GM12878 (cell line): Measurements from ENCODE around the gene METRNL.

Experiments
- CHD1 ChIP-seq: IDR thresholded peaks from 2 replicates; pipeline ENCODE4 v1.6.1; 2012; ENCODE audit warnings: low read depth, low read length, improper control_type of control experiment
- CREM ChIP-seq: IDR thresholded peaks from 2 replicates; pipeline ENCODE4 v1.6.1; 2014; ENCODE audit warnings: antibody characterized with exemption, low read depth
- CTCF ChIP-seq, 3 experiments: IDR thresholded peaks in 2 of 3; conservative IDR thresholded peaks in 1 of 3; 2 replicates each; pipeline ENCODE4 v1.5.1; 2011; ENCODE audit warnings: low read depth in 3 of 3, low read length in 3 of 3, mild to moderate bottlenecking in 3 of 3, control low read depth in 2 of 3, moderate library complexity in 2 of 3, inconsistent platforms in 1 of 3, mixed read lengths in 1 of 3; ENCODE audit not compliant: control insufficient read depth in 2 of 3, insufficient read depth in 1 of 3; ENCODE audit errors: extremely low read depth in 1 of 3
- EZH2 ChIP-seq: IDR thresholded peaks from 2 replicates; pipeline ENCODE4 v1.6.1; 2012; ENCODE audit warnings: low read depth, mild to moderate bottlenecking, control low read depth, inconsistent platforms, low read length, borderline replicate concordance; ENCODE audit not compliant: control insufficient read depth
- FOS ChIP-seq: IDR thresholded peaks from 3 replicates; pipeline ENCODE4 v1.6.1; 2011; ENCODE audit warnings: borderline replicate concordance; ENCODE audit not compliant: insufficient read length; ENCODE audit errors: extremely low read depth
- JUNB ChIP-seq: IDR thresholded peaks from 2 replicates; pipeline ENCODE4 v1.6.1; 2016; ENCODE audit warnings: antibody characterized with exemption, mild to moderate bottlenecking
- POU2F2 ChIP-seq: IDR thresholded peaks from 3 replicates; pipeline ENCODE4 v1.6.1; 2011; ENCODE audit warnings: low read depth, mild to moderate bottlenecking, low read length, borderline replicate concordance
- SP1 ChIP-seq: IDR thresholded peaks from one replicate; pipeline ENCODE4 v1.6.1; 2011; ENCODE audit warnings: low read depth, low read length
- SREBF1 ChIP-seq: IDR thresholded peaks from 2 replicates; pipeline ENCODE4 v1.6.1; 2012; ENCODE audit warnings: mild to moderate bottlenecking, low read length
- TCF7 ChIP-seq: IDR thresholded peaks from 2 replicates; pipeline ENCODE4 v1.6.1; 2014; ENCODE audit warnings: antibody characterized with exemption, borderline replicate concordance
- ZNF274 ChIP-seq: IDR thresholded peaks from one replicate; pipeline ENCODE4 v1.8.0; 2011; ENCODE audit not compliant: insufficient read length, insufficient read depth
- TF ChIP-seq, protein P1 (sequence below): IDR thresholded peaks from 2 replicates; pipeline ENCODE4 v1.6.1; 2012; ENCODE audit warnings: mild to moderate bottlenecking, low read depth, low read length

DNA sequence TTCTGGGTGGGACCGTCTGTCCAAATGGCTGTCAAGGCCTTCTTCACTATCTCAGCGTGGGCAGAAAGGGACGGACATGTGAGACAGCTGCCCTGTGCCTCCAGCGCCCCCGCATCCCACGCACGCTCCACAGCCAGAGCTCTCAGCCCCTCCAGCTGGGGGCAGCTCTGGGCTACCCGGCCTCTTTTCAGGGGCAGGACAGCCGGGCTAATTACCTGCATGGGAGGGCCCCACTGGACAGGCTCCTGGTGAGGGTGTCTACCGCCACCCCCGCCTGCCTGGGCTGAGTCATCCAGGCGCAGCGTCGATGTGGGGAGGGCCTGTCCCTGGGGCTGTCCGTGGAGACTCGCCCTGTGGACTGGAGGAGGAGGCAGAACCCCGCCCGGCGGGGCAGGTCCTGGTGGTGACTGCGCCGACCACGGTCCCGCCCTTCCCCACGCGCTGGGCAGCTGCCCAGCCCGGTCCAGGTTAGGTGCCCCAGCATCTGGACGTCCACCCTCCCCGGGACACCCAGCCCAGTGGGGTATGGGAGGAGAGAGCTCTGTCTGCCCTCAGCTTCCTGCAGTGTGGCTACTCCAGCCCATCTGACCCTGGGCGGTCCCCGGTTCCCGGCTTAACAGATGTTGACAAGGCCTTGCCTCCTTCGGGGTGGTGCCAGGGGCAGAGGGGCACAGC is 5.9 kb upstream of the METRNL start:
- no peak for TF ChIP-seq CTCF (IDR thresholded peaks at IDR 0.05 in 2 of 3, conservative IDR thresholded peaks at IDR 0.05 in 1 of 3; ENCODE audit: control insufficient read depth in 2 of 3, extremely low read depth in 1 of 3, insufficient read depth in 1 of 3, low read depth in 3 of 3, low read length in 3 of 3)
- TF ChIP-seq FOS, result no peak
- TF ChIP-seq POU2F2, result no peak
- TF ChIP-seq JUNB, result no peak
- TF ChIP-seq SREBF1, result no peak
- TF ChIP-seq SP1, result no peak
- TF ChIP-seq, protein P1, sequence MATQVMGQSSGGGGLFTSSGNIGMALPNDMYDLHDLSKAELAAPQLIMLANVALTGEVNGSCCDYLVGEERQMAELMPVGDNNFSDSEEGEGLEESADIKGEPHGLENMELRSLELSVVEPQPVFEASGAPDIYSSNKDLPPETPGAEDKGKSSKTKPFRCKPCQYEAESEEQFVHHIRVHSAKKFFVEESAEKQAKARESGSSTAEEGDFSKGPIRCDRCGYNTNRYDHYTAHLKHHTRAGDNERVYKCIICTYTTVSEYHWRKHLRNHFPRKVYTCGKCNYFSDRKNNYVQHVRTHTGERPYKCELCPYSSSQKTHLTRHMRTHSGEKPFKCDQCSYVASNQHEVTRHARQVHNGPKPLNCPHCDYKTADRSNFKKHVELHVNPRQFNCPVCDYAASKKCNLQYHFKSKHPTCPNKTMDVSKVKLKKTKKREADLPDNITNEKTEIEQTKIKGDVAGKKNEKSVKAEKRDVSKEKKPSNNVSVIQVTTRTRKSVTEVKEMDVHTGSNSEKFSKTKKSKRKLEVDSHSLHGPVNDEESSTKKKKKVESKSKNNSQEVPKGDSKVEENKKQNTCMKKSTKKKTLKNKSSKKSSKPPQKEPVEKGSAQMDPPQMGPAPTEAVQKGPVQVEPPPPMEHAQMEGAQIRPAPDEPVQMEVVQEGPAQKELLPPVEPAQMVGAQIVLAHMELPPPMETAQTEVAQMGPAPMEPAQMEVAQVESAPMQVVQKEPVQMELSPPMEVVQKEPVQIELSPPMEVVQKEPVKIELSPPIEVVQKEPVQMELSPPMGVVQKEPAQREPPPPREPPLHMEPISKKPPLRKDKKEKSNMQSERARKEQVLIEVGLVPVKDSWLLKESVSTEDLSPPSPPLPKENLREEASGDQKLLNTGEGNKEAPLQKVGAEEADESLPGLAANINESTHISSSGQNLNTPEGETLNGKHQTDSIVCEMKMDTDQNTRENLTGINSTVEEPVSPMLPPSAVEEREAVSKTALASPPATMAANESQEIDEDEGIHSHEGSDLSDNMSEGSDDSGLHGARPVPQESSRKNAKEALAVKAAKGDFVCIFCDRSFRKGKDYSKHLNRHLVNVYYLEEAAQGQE, result no peak
- TF ChIP-seq ZNF274, result no peak
- no peak for TF ChIP-seq EZH2
- no peak for TF ChIP-seq CREM
- no peak for TF ChIP-seq TCF7
- no peak for TF ChIP-seq CHD1
